Tibial nerve (tissue), 3 donors: ENCODE measurements around the gene SOX12.

Experiments
- POLR2A ChIP-seq, 2 donors: fragments of 450-650 bp; IDR thresholded peaks; one replicate each; pipeline ENCODE4 v1.6.1; 2017; ENCODE audit warnings: antibody characterized with exemption in 2 of 2, mild to moderate bottlenecking in 2 of 2, moderate library complexity in 2 of 2
- TF ChIP-seq, protein P1 (sequence below), 5 experiments: fragments of 200-600 bp in 3 of 5; fragments of 450-650 bp in 2 of 5; sonication (generic) in 3 of 5; IDR thresholded peaks; one replicate each; pipeline ENCODE4 v1.5.1; 2016 to 2019; ENCODE audit warnings: antibody characterized with exemption in 5 of 5, mild to moderate bottlenecking in 3 of 5, moderate library complexity in 2 of 5

- TF ChIP-seq, protein P1, sequence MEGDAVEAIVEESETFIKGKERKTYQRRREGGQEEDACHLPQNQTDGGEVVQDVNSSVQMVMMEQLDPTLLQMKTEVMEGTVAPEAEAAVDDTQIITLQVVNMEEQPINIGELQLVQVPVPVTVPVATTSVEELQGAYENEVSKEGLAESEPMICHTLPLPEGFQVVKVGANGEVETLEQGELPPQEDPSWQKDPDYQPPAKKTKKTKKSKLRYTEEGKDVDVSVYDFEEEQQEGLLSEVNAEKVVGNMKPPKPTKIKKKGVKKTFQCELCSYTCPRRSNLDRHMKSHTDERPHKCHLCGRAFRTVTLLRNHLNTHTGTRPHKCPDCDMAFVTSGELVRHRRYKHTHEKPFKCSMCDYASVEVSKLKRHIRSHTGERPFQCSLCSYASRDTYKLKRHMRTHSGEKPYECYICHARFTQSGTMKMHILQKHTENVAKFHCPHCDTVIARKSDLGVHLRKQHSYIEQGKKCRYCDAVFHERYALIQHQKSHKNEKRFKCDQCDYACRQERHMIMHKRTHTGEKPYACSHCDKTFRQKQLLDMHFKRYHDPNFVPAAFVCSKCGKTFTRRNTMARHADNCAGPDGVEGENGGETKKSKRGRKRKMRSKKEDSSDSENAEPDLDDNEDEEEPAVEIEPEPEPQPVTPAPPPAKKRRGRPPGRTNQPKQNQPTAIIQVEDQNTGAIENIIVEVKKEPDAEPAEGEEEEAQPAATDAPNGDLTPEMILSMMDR (IDR thresholded peaks at IDR 0.05), result no peak
- TF ChIP-seq POLR2A (IDR thresholded peaks at IDR 0.05), result no peak
Observed at GRCh38 chr20:310645-311044, 14.7 kb upstream of the SOX12 start.
